ENCODE data around the gene BNIP1.

The BNIP1 gene

DNA sequence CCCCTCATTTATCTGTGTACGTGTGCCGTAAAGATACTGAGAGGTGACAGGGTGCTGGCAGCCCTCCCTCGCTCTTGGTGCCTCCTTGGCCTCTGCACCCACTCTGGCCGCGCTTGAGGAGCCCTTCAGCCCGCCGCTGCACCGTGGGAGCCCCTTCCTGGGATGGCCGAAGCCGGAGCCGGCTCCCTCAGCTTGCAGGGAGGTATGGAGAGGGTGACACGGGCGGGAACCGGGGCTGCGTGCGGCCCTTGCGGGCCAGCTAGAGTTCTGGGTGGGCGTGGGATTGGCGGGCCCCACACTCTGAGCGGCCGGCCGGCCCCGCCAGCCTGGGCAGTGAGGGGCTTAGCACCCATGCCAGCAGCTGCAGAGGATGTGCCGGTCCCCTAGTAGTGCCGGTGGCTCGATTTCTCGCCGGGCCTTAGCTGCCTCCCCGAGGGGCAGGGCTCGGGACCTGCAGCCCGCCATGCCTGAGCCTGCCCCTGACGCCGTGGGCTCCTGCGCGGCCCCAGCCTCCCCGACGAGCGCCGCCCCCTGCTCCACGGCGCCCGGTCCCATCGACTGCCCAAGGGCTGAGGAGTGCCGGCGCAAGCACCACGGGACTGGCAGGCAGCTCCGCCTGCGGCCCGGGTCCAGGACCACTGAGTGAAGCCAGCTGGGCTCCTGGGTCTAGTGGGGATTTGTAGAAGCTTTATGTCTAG, 69.1 kb downstream of the BNIP1 start:
- in situ Hi-C loops (cut with MboI; ENCODE audit: low sequenced_read_pairs, unreplicated experiment) = no loop called here
- TF ChIP-seq, protein P1, sequence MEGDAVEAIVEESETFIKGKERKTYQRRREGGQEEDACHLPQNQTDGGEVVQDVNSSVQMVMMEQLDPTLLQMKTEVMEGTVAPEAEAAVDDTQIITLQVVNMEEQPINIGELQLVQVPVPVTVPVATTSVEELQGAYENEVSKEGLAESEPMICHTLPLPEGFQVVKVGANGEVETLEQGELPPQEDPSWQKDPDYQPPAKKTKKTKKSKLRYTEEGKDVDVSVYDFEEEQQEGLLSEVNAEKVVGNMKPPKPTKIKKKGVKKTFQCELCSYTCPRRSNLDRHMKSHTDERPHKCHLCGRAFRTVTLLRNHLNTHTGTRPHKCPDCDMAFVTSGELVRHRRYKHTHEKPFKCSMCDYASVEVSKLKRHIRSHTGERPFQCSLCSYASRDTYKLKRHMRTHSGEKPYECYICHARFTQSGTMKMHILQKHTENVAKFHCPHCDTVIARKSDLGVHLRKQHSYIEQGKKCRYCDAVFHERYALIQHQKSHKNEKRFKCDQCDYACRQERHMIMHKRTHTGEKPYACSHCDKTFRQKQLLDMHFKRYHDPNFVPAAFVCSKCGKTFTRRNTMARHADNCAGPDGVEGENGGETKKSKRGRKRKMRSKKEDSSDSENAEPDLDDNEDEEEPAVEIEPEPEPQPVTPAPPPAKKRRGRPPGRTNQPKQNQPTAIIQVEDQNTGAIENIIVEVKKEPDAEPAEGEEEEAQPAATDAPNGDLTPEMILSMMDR (IDR thresholded peaks at IDR 0.05; ENCODE audit: borderline replicate concordance, control extremely low read depth, extremely low read depth, insufficient read depth, missing control alignments) = no peak
- DNase-seq (ENCODE audit: low spot score) = no peak

Measured in GM13976 (cell line).